GM19351 (cell line): Measurements from ENCODE around the gene RDH5.
"Not testable (repeated sequence)": the region's sequence is repeated elsewhere in the genome, so short reads cannot be mapped to it uniquely, and the experiment has no call there.

ENCODE experiments used
- ATAC-seq: cut with Tn5 transposase; IDR thresholded peaks from one replicate; pipeline ENCODE4 v1.9.1; 2021; ENCODE audit warnings: mild to moderate bottlenecking, moderate library complexity; ENCODE audit not compliant: unreplicated experiment

RDH5 gene

GRCh38 chr12:55743406-55744339 lies 23.5 kb downstream of the RDH5 start:
- ATAC-seq: peak; percentile 53

GRCh38 chr12:55744340-55745030 lies 24.3 kb downstream of the RDH5 start:
- no peak for ATAC-seq

GRCh38 chr12:55745361-55746173 lies 25.4 kb downstream of the RDH5 start:
- no peak for ATAC-seq

- ATAC-seq: no peak
Measured at GRCh38 chr12:55746174-55746912, 26.1 kb downstream of the RDH5 start.

GRCh38 chr12:55746913-55747231 lies 26.7 kb downstream of the RDH5 start:
- ATAC-seq: no peak

- no peak for ATAC-seq
Measured at GRCh38 chr12:55748230-55748993, 28.2 kb downstream of the RDH5 start.

- no peak for ATAC-seq
Measured at GRCh38 chr12:55755246-55755645, 35.1 kb downstream of the RDH5 start.

GRCh38 chr12:55757701-55758100 lies 37.5 kb downstream of the RDH5 start:
- no peak for ATAC-seq

- not testable (repeated sequence) for ATAC-seq
Measured at GRCh38 chr12:55758575-55758974, 38.4 kb downstream of the RDH5 start.

- ATAC-seq: no peak
Measured at GRCh38 chr12:55760663-55761062, 40.5 kb downstream of the RDH5 start.

GRCh38 chr12:55762646-55763045 lies 42.5 kb downstream of the RDH5 start:
- no peak for ATAC-seq

GRCh38 chr12:55765736-55766290 lies 45.6 kb downstream of the RDH5 start:
- ATAC-seq: no peak

- no peak for ATAC-seq
Measured at GRCh38 chr12:55767156-55767555, 47.0 kb downstream of the RDH5 start.

- ATAC-seq: no peak
Measured at GRCh38 chr12:55771736-55772135, 51.5 kb downstream of the RDH5 start.
